Measurements from ENCODE around the gene WNK2.

Gene WNK2

GRCh38 chr9:93268551-93269314 lies 84.8 kb downstream of the WNK2 start:
- no peak for DNase-seq

- DNase-seq: no peak
Measured at GRCh38 chr9:93270976-93271375, 87.0 kb downstream of the WNK2 start.

GRCh38 chr9:93276973-93277372 lies 93.0 kb downstream of the WNK2 start:
- DNase-seq: no peak

- DNase-seq: no peak
Measured at GRCh38 chr9:93278144-93278543, 94.2 kb downstream of the WNK2 start.

GRCh38 chr9:93280661-93281259 lies 96.8 kb downstream of the WNK2 start:
- no peak for DNase-seq

GRCh38 chr9:93286252-93287188 lies 102.6 kb downstream of the WNK2 start:
- DNase-seq: no peak

GRCh38 chr9:93287189-93287552 lies 103.2 kb downstream of the WNK2 start:
- DNase-seq: no peak

GRCh38 chr9:93287593-93287992 lies 103.7 kb downstream of the WNK2 start:
- DNase-seq: no peak

GRCh38 chr9:93288341-93288740 lies 104.4 kb downstream of the WNK2 start:
- DNase-seq: no peak

- DNase-seq: no peak
Measured at GRCh38 chr9:93288891-93289883, 105.2 kb downstream of the WNK2 start.

- no peak for DNase-seq
Measured at GRCh38 chr9:93290495-93291434, 106.8 kb downstream of the WNK2 start.

- no peak for DNase-seq
Measured at GRCh38 chr9:93291536-93292287, 107.8 kb downstream of the WNK2 start.

- DNase-seq: no peak
Measured at GRCh38 chr9:93292288-93292615, 108.3 kb downstream of the WNK2 start.

GRCh38 chr9:93292664-93293328 lies 108.9 kb downstream of the WNK2 start:
- no peak for DNase-seq

GRCh38 chr9:93294011-93294410 lies 110.1 kb downstream of the WNK2 start:
- DNase-seq: no peak

- DNase-seq: no peak
Measured at GRCh38 chr9:93295031-93295430, 111.1 kb downstream of the WNK2 start.

GRCh38 chr9:93295456-93296076 lies 111.6 kb downstream of the WNK2 start:
- DNase-seq: no peak

- DNase-seq: no peak
Measured at GRCh38 chr9:93296889-93297480, 113.0 kb downstream of the WNK2 start.
